SK-N-MC (cell line): ENCODE results near the gene RIPOR1.

Experiments used
- EZH2 ChIP-seq: fragments of 200-600 bp; sonication (generic); IDR thresholded peaks from one replicate; pipeline ENCODE4 v1.6.1; 2017; ENCODE audit warnings: antibody characterized with exemption
- FOXP2 ChIP-seq: optimal IDR thresholded peaks from 2 replicates; pipeline ENCODE3; 2011; ENCODE audit warnings: mild to moderate bottlenecking, moderate library complexity; ENCODE audit not compliant: insufficient read depth; ENCODE audit errors: extremely low read length, control extremely low read depth
- POLR2AphosphoS5 ChIP-seq: IDR thresholded peaks from 2 replicates; pipeline ENCODE4 v1.6.1; 2012; ENCODE audit warnings: mild to moderate bottlenecking, low read depth, low read length, borderline replicate concordance

- no peak for TF ChIP-seq POLR2AphosphoS5
- TF ChIP-seq EZH2: no peak
- no peak for TF ChIP-seq FOXP2
Measured at GRCh38 chr16:67521095-67521804, 7.4 kb upstream of the RIPOR1 start.
